NCI-H2081 (cell line): Measurements from ENCODE around the gene NR6A1.
"Not testable (repeated sequence)": the region's sequence is repeated elsewhere in the genome, so short reads cannot be mapped to it uniquely, and the experiment has no call there.

ENCODE experiments used
- DNase-seq, 2 experiments: peaks; one replicate each; lab custom pipeline; 2025; lab: John Stamatoyannopoulos, UW

The NR6A1 gene

GRCh38 chr9:124760719-124761118 lies 10.4 kb downstream of the NR6A1 start:
- no peak for DNase-seq

GRCh38 chr9:124759327-124759726 lies 11.8 kb downstream of the NR6A1 start:
- no peak for DNase-seq

- no peak for DNase-seq
Observed at GRCh38 chr9:124758691-124759090, 12.4 kb downstream of the NR6A1 start.

- no peak for DNase-seq
Observed at GRCh38 chr9:124758061-124758460, 13.1 kb downstream of the NR6A1 start.

- DNase-seq = no peak
Observed at GRCh38 chr9:124757616-124758015, 13.5 kb downstream of the NR6A1 start.

GRCh38 chr9:124756011-124756410 lies 15.1 kb downstream of the NR6A1 start:
- DNase-seq = no peak

- no peak for DNase-seq
Observed at GRCh38 chr9:124755061-124755460, 16.1 kb downstream of the NR6A1 start.

GRCh38 chr9:124754289-124754688 lies 16.8 kb downstream of the NR6A1 start:
- DNase-seq = peak in 1 of 2 experiments; percentile 14

- DNase-seq = no peak
Observed at GRCh38 chr9:124752967-124753366, 18.1 kb downstream of the NR6A1 start.

- no peak for DNase-seq
Observed at GRCh38 chr9:124749781-124750180, 21.3 kb downstream of the NR6A1 start.

GRCh38 chr9:124749284-124749683 lies 21.8 kb downstream of the NR6A1 start:
- no peak for DNase-seq

- DNase-seq = no peak
Observed at GRCh38 chr9:124747065-124747464, 24.0 kb downstream of the NR6A1 start.

- no peak for DNase-seq
Observed at GRCh38 chr9:124743686-124744348, 27.3 kb downstream of the NR6A1 start.

- no peak for DNase-seq
Observed at GRCh38 chr9:124742940-124743339, 28.2 kb downstream of the NR6A1 start.

GRCh38 chr9:124741662-124742061 lies 29.4 kb downstream of the NR6A1 start:
- no peak for DNase-seq

- no peak for DNase-seq
Observed at GRCh38 chr9:124741149-124741548, 30.0 kb downstream of the NR6A1 start.

GRCh38 chr9:124739360-124739759 lies 31.8 kb downstream of the NR6A1 start:
- no peak for DNase-seq

- DNase-seq = not testable (repeated sequence)
Observed at GRCh38 chr9:124738075-124738474, 33.0 kb downstream of the NR6A1 start.

- DNase-seq = no peak
Observed at GRCh38 chr9:124735121-124735520, 36.0 kb downstream of the NR6A1 start.

- DNase-seq = not testable (repeated sequence)
Observed at GRCh38 chr9:124734741-124735083, 36.4 kb downstream of the NR6A1 start.

- DNase-seq = no peak
Observed at GRCh38 chr9:124733964-124734740, 37.0 kb downstream of the NR6A1 start.

- DNase-seq = no peak
Observed at GRCh38 chr9:124730772-124731171, 40.3 kb downstream of the NR6A1 start.

- DNase-seq = no peak
Observed at GRCh38 chr9:124726886-124727285, 44.2 kb downstream of the NR6A1 start.

GRCh38 chr9:124725068-124725452 lies 46.1 kb downstream of the NR6A1 start:
- no peak for DNase-seq
